ENCODE measurements around the gene DNAH14.
"Not testable (repeated sequence)": the region's sequence is repeated elsewhere in the genome, so short reads cannot be mapped to it uniquely, and the experiment has no call there.

- TF ChIP-seq, protein P1, sequence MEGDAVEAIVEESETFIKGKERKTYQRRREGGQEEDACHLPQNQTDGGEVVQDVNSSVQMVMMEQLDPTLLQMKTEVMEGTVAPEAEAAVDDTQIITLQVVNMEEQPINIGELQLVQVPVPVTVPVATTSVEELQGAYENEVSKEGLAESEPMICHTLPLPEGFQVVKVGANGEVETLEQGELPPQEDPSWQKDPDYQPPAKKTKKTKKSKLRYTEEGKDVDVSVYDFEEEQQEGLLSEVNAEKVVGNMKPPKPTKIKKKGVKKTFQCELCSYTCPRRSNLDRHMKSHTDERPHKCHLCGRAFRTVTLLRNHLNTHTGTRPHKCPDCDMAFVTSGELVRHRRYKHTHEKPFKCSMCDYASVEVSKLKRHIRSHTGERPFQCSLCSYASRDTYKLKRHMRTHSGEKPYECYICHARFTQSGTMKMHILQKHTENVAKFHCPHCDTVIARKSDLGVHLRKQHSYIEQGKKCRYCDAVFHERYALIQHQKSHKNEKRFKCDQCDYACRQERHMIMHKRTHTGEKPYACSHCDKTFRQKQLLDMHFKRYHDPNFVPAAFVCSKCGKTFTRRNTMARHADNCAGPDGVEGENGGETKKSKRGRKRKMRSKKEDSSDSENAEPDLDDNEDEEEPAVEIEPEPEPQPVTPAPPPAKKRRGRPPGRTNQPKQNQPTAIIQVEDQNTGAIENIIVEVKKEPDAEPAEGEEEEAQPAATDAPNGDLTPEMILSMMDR (IDR thresholded peaks at IDR 0.05), result not testable (repeated sequence)
- not testable (repeated sequence) for TF ChIP-seq EP300, POLR2AphosphoS5, POLR2A (IDR thresholded peaks at IDR 0.05)
Observed at GRCh38 chr1:225310544-225310943, 381.1 kb downstream of the DNAH14 start.
